A549 treated with dexamethasone at 1 μM for 4 hours (cell line): ENCODE results near the gene SLC18A3. TPM values are rescaled to one million over a fixed set of nuclear protein-coding genes. Genes with fewer than 3 reads are reported as not detected.

Source experiments
- total RNA-seq: library from RNA; stranded (reverse); fragments of 200-300 nt; extraction: Qiagen RNA extraction; gene quantifications from 5 replicates; pipeline ENCODE4 v1.2.3, GENCODE V29; 2022

Gene SLC18A3
- total RNA-seq: 0.04 to 0.06 TPM in 2 of 5 replicates, not detected in the others

GRCh38 chr10:49610114-49610457, at the start of gene SLC18A3:
Gene SLC18A3, plus strand, starts transcription at chr10:49610310. Its CDS starts 431 bp downstream, at chr10:49610741.

DNA sequence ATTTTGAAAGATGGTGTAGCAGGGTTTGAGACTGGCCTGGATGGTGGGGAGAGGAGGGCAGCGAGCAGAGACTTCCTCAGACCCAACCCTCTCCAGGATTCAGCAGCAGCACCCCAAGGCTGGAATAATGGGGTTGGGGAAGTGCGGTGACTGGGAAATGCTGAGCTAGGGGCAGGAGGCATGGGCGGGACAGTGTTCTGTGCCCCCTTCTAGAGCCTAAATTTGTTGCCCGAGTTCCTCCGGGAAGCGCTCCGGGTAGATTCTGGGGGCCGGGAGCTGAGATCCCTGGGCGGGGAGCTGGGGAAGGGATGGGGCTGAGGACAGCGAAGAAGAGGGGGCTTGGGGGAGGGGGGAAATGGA, 3.8 kb downstream of the SLC18A3 start, which contains the start of gene CHAT:
Gene CHAT (plus strand): TSS at position 156 of the 360 bp plus-strand sequence. CDS start 153 bp downstream, at position 309.

Other genes starting within 250 kb of the SLC18A3 start
- gene DRGX, start 214.2 kb upstream of the SLC18A3 start, total RNA-seq: 0.05 TPM in 2 of 5 replicates, not detected in the others
- 5.2 to 7.1 TPM (median 6.1 TPM) in 5 replicates for gene ERCC6, start 71.2 kb upstream of the SLC18A3 start, total RNA-seq
- gene CHAT, start 3.7 kb downstream of the SLC18A3 start, total RNA-seq: not detected in 5 replicates
- gene C10orf53, start 69.3 kb downstream of the SLC18A3 start, total RNA-seq: not detected in 5 replicates
- 0.41 to 0.60 TPM (median 0.50 TPM) in 5 replicates for gene OGDHL, start 152.0 kb downstream of the SLC18A3 start, total RNA-seq